Ishikawa (cell line): ENCODE measurements around the gene PROCA1.

Experiments used
- CEBPB ChIP-seq: IDR thresholded peaks from 2 replicates; pipeline ENCODE4 v1.6.1; 2012
- CREB1 ChIP-seq: IDR thresholded peaks from 2 replicates; pipeline ENCODE4 v1.6.1; 2012; ENCODE audit warnings: low read depth
- EGR1 ChIP-seq: IDR thresholded peaks from 2 replicates; pipeline ENCODE4 v1.6.1; 2012
- FOXM1 ChIP-seq: IDR thresholded peaks from 2 replicates; pipeline ENCODE4 v1.6.1; 2012; ENCODE audit warnings: low read depth, borderline replicate concordance
- MAX ChIP-seq: IDR thresholded peaks from 2 replicates; pipeline ENCODE4 v1.6.1; 2012
- RAD21 ChIP-seq: IDR thresholded peaks from 2 replicates; pipeline ENCODE4 v1.6.1; 2012; ENCODE audit warnings: low read depth
- TAF1 ChIP-seq: IDR thresholded peaks from 2 replicates; pipeline ENCODE4 v1.6.1; 2012; ENCODE audit warnings: low read depth, mild to moderate bottlenecking
- TEAD4 ChIP-seq: IDR thresholded peaks from 2 replicates; pipeline ENCODE4 v1.6.1; 2012
- ZBTB7A ChIP-seq: IDR thresholded peaks from 2 replicates; pipeline ENCODE4 v1.6.1; 2012; ENCODE audit warnings: low read depth
- TF ChIP-seq, protein P1 (sequence below): IDR thresholded peaks from 2 replicates; pipeline ENCODE4 v1.6.1; 2012; ENCODE audit warnings: low read depth, mild to moderate bottlenecking

- no peak for TF ChIP-seq EGR1
- TF ChIP-seq TAF1 = no peak
- no peak; the same call in 1 of the 2 replicates for TF ChIP-seq TEAD4
- TF ChIP-seq, protein P1, sequence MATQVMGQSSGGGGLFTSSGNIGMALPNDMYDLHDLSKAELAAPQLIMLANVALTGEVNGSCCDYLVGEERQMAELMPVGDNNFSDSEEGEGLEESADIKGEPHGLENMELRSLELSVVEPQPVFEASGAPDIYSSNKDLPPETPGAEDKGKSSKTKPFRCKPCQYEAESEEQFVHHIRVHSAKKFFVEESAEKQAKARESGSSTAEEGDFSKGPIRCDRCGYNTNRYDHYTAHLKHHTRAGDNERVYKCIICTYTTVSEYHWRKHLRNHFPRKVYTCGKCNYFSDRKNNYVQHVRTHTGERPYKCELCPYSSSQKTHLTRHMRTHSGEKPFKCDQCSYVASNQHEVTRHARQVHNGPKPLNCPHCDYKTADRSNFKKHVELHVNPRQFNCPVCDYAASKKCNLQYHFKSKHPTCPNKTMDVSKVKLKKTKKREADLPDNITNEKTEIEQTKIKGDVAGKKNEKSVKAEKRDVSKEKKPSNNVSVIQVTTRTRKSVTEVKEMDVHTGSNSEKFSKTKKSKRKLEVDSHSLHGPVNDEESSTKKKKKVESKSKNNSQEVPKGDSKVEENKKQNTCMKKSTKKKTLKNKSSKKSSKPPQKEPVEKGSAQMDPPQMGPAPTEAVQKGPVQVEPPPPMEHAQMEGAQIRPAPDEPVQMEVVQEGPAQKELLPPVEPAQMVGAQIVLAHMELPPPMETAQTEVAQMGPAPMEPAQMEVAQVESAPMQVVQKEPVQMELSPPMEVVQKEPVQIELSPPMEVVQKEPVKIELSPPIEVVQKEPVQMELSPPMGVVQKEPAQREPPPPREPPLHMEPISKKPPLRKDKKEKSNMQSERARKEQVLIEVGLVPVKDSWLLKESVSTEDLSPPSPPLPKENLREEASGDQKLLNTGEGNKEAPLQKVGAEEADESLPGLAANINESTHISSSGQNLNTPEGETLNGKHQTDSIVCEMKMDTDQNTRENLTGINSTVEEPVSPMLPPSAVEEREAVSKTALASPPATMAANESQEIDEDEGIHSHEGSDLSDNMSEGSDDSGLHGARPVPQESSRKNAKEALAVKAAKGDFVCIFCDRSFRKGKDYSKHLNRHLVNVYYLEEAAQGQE = no peak
- TF ChIP-seq ZBTB7A = peak; percentile 39; the same call in 1 of the 2 replicates
- TF ChIP-seq CEBPB = 0 out of 2 replicates have a peak, but pooled peaks have one; percentile 38
- TF ChIP-seq RAD21 = no peak
- TF ChIP-seq MAX = 0 out of 2 replicates have a peak, but pooled peaks have one; percentile 15
- peak; percentile 45; the same call in 1 of the 2 replicates for TF ChIP-seq FOXM1
- no peak for TF ChIP-seq CREB1
Measured at GRCh38 chr17:28760601-28761562, 49.2 kb upstream of the PROCA1 start.
